Vagina (tissue), 2 donors: ENCODE measurements around the gene ANAPC10.

Experiments
- CTCF ChIP-seq, 3 experiments: fragments of 450-650 bp in 2 of 3; fragments of 200-600 bp in 1 of 3; sonication (generic) in 1 of 3; IDR thresholded peaks; one replicate each; pipeline ENCODE4 v1.5.1; 2017 to 2019; ENCODE audit warnings: antibody characterized with exemption in 3 of 3, mild to moderate bottlenecking in 2 of 3, moderate library complexity in 2 of 3
- POLR2A ChIP-seq, 2 donors: fragments of 450-650 bp; IDR thresholded peaks; one replicate each; pipeline ENCODE4 v1.6.1; 2017; ENCODE audit warnings: antibody characterized with exemption in 2 of 2, mild to moderate bottlenecking in 2 of 2, moderate library complexity in 2 of 2

- no peak for TF ChIP-seq POLR2A (IDR thresholded peaks at IDR 0.05)
- TF ChIP-seq CTCF (IDR thresholded peaks at IDR 0.05), result no peak
Observed at GRCh38 chr4:144948421-144948820, 149.6 kb downstream of the ANAPC10 start.
